GM23338 (cell line): ENCODE data around the gene UPF1. TPM values are rescaled to one million over a fixed set of nuclear protein-coding genes. Genes with fewer than 3 reads are reported as not detected.

Source experiments
- ATAC-seq: fragments of 200-7000 bp; cut with Tn5 transposase; 3 replicates; pipeline ENCODE4 v1.9.1; 2020
- DNase-seq: peaks from one replicate; pipeline ENCODE4 v3.0.0-alpha.2; 2015; ENCODE audit warnings: low spot score
- H2AFZ ChIP-seq: fragments of 200-600 bp; sonication (generic); 2 replicates; pipeline ENCODE4 v1.8.0; 2016; ENCODE audit warnings: antibody characterized with exemption, mild to moderate bottlenecking, moderate library complexity
- H3F3A ChIP-seq: fragments of 200-600 bp; sonication (generic); replicated peaks from 2 replicates; pipeline ENCODE4 v1.8.0; 2017; ENCODE audit warnings: antibody characterized with exemption, mixed run types, low read depth
- H3K27ac ChIP-seq: fragments of 200-600 bp; sonication (generic); 2 replicates; pipeline ENCODE4 v1.6.1; 2016; ENCODE audit warnings: low read depth
- H3K27me3 ChIP-seq: fragments of 200-600 bp; sonication (generic); 2 replicates; pipeline ENCODE4 v1.8.0; 2016; ENCODE audit warnings: mild to moderate bottlenecking, mixed run types, moderate library complexity; ENCODE audit not compliant: insufficient read depth
- H3K36me3 ChIP-seq: fragments of 200-600 bp; sonication (generic); 2 replicates; pipeline ENCODE4 v1.8.0; 2016; ENCODE audit warnings: mild to moderate bottlenecking; ENCODE audit not compliant: insufficient read depth
- H3K4me1 ChIP-seq: fragments of 200-600 bp; sonication (generic); 2 replicates; pipeline ENCODE4 v1.8.0; 2016; ENCODE audit warnings: mild to moderate bottlenecking, moderate library complexity; ENCODE audit not compliant: insufficient read depth
- H3K4me2 ChIP-seq: fragments of 200-600 bp; sonication (generic); 2 replicates; pipeline ENCODE4 v1.7.1; 2017; ENCODE audit warnings: mixed run types
- H3K4me3 ChIP-seq: fragments of 200-600 bp; sonication (generic); 2 replicates; pipeline ENCODE4 v1.6.1; 2016; ENCODE audit warnings: mixed run types
- H3K79me2 ChIP-seq: fragments of 200-600 bp; sonication (generic); replicated peaks from 2 replicates; pipeline ENCODE4 v1.8.0; 2017; ENCODE audit warnings: mild to moderate bottlenecking; ENCODE audit not compliant: insufficient read depth
- H3K9me2 ChIP-seq: fragments of 200-600 bp; sonication (generic); 2 replicates; pipeline ENCODE4 v1.8.0; 2017; ENCODE audit not compliant: insufficient read depth
- H4K20me1 ChIP-seq: fragments of 200-600 bp; sonication (generic); replicated peaks from 2 replicates; pipeline ENCODE4 v1.8.0; 2017; ENCODE audit warnings: mild to moderate bottlenecking; ENCODE audit not compliant: insufficient read depth
- H3K27ac Mint-ChIP-seq: 2 replicates; pipeline ENCODE4 v1.8.0; 2020; ENCODE audit warnings: inconsistent platforms, mild to moderate bottlenecking, moderate library complexity, mixed read lengths
- H3K27me3 Mint-ChIP-seq: 3 replicates; pipeline ENCODE4 v1.8.0; 2022; ENCODE audit warnings: low read depth, mild to moderate bottlenecking, moderate library complexity, mixed read lengths, inconsistent platforms; ENCODE audit not compliant: insufficient read depth, poor library complexity
- H3K36me3 Mint-ChIP-seq: 3 replicates; pipeline ENCODE4 v1.8.0; 2021; ENCODE audit warnings: low read depth, mild to moderate bottlenecking, inconsistent platforms, moderate library complexity, mixed read lengths
- H3K4me1 Mint-ChIP-seq: 3 replicates; pipeline ENCODE4 v1.8.0; 2020; ENCODE audit warnings: mild to moderate bottlenecking, inconsistent platforms, mixed read lengths
- H3K4me3 Mint-ChIP-seq: 3 replicates; pipeline ENCODE4 v1.8.0; 2021; ENCODE audit warnings: moderate library complexity, mild to moderate bottlenecking, inconsistent platforms, mixed read lengths
- H3K9me3 Mint-ChIP-seq: 3 replicates; pipeline ENCODE4 v1.8.0; 2020; ENCODE audit warnings: moderate library complexity, mild to moderate bottlenecking, inconsistent platforms, mixed read lengths
- CREB1 ChIP-seq: fragments of 250-450 bp; sonication (Bioruptor Pico); IDR thresholded peaks from 2 replicates; pipeline ENCODE4 v1.5.0; 2020; ENCODE audit warnings: low read depth, mild to moderate bottlenecking, moderate library complexity
- EZH2 ChIP-seq: fragments of 200-600 bp; sonication (generic); IDR thresholded peaks from one replicate; pipeline ENCODE4 v1.8.0; 2017; ENCODE audit warnings: antibody characterized with exemption, mild to moderate bottlenecking, low read depth; ENCODE audit not compliant: unreplicated experiment
- EZH2phosphoT487 ChIP-seq: fragments of 200-600 bp; sonication (generic); IDR thresholded peaks from one replicate; pipeline ENCODE4 v1.8.1; 2018; ENCODE audit warnings: antibody characterized with exemption; ENCODE audit not compliant: unreplicated experiment
- JUNB ChIP-seq: IDR thresholded peaks from one replicate; pipeline ENCODE4 v1.6.1; 2016; ENCODE audit warnings: antibody characterized with exemption; ENCODE audit not compliant: unreplicated experiment
- NANOG ChIP-seq: IDR thresholded peaks from 2 replicates; pipeline ENCODE4 v1.6.1; 2016; ENCODE audit warnings: antibody characterized with exemption, borderline replicate concordance
- POLR2AphosphoS5 ChIP-seq: IDR thresholded peaks from 2 replicates; pipeline ENCODE4 v1.6.1; 2016; ENCODE audit warnings: antibody characterized with exemption, low read depth
- ZNF331 ChIP-seq: fragments of 250-450 bp; sonication (Bioruptor Pico); IDR thresholded peaks from 2 replicates; pipeline ENCODE4 v1.5.0; 2020; ENCODE audit warnings: low read depth, mild to moderate bottlenecking, moderate library complexity
- polyA plus RNA-seq: library from polyadenylated mRNA; unstranded; fragments of >200 nt; fragmentation: Nextera tagmentation; extraction: Ambion mirVana; gene quantifications from 2 replicates; pipeline ENCODE4 v1.2.1, GENCODE V29; 2016
- total RNA-seq: library from RNA; depleted of rRNA; stranded (reverse); fragments of >200 nt; shearing (Covaris generic); gene quantifications from 2 replicates; pipeline ENCODE4 v1.2.3, GENCODE V29; 2014
- TF ChIP-seq, protein P1 (sequence below): fragments of 250-450 bp; sonication (Bioruptor Pico); IDR thresholded peaks from 2 replicates; pipeline ENCODE4 v1.5.0; 2020; ENCODE audit warnings: mild to moderate bottlenecking, moderate library complexity
- TF ChIP-seq, protein P2 (sequence below): IDR thresholded peaks from 2 replicates; pipeline ENCODE4 v1.6.1; 2016; ENCODE audit warnings: antibody characterized with exemption

Gene UPF1
- total and polyA plus RNA-seq, 2 experiments from 2014 or later: 13.8 to 138 TPM

DNA sequence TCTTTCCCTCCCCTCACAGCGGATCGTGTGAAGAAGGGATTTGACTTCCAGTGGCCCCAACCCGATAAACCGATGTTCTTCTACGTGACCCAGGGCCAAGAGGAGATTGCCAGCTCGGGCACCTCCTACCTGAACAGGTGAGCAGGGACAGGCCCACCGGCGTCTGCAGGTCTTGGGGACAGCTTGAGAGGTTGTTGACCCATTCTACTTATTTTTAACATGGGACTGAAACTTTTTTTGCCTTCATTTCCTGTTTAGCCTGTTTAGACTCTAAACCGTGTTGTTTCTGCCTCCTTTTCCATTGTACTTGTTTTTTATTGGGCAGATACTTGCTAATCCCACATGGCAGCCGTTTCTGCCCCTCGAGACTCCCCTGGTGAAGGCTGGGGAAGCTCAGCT, 28.5 kb downstream of the UPF1 start (continued):
- TF ChIP-seq, protein P1, sequence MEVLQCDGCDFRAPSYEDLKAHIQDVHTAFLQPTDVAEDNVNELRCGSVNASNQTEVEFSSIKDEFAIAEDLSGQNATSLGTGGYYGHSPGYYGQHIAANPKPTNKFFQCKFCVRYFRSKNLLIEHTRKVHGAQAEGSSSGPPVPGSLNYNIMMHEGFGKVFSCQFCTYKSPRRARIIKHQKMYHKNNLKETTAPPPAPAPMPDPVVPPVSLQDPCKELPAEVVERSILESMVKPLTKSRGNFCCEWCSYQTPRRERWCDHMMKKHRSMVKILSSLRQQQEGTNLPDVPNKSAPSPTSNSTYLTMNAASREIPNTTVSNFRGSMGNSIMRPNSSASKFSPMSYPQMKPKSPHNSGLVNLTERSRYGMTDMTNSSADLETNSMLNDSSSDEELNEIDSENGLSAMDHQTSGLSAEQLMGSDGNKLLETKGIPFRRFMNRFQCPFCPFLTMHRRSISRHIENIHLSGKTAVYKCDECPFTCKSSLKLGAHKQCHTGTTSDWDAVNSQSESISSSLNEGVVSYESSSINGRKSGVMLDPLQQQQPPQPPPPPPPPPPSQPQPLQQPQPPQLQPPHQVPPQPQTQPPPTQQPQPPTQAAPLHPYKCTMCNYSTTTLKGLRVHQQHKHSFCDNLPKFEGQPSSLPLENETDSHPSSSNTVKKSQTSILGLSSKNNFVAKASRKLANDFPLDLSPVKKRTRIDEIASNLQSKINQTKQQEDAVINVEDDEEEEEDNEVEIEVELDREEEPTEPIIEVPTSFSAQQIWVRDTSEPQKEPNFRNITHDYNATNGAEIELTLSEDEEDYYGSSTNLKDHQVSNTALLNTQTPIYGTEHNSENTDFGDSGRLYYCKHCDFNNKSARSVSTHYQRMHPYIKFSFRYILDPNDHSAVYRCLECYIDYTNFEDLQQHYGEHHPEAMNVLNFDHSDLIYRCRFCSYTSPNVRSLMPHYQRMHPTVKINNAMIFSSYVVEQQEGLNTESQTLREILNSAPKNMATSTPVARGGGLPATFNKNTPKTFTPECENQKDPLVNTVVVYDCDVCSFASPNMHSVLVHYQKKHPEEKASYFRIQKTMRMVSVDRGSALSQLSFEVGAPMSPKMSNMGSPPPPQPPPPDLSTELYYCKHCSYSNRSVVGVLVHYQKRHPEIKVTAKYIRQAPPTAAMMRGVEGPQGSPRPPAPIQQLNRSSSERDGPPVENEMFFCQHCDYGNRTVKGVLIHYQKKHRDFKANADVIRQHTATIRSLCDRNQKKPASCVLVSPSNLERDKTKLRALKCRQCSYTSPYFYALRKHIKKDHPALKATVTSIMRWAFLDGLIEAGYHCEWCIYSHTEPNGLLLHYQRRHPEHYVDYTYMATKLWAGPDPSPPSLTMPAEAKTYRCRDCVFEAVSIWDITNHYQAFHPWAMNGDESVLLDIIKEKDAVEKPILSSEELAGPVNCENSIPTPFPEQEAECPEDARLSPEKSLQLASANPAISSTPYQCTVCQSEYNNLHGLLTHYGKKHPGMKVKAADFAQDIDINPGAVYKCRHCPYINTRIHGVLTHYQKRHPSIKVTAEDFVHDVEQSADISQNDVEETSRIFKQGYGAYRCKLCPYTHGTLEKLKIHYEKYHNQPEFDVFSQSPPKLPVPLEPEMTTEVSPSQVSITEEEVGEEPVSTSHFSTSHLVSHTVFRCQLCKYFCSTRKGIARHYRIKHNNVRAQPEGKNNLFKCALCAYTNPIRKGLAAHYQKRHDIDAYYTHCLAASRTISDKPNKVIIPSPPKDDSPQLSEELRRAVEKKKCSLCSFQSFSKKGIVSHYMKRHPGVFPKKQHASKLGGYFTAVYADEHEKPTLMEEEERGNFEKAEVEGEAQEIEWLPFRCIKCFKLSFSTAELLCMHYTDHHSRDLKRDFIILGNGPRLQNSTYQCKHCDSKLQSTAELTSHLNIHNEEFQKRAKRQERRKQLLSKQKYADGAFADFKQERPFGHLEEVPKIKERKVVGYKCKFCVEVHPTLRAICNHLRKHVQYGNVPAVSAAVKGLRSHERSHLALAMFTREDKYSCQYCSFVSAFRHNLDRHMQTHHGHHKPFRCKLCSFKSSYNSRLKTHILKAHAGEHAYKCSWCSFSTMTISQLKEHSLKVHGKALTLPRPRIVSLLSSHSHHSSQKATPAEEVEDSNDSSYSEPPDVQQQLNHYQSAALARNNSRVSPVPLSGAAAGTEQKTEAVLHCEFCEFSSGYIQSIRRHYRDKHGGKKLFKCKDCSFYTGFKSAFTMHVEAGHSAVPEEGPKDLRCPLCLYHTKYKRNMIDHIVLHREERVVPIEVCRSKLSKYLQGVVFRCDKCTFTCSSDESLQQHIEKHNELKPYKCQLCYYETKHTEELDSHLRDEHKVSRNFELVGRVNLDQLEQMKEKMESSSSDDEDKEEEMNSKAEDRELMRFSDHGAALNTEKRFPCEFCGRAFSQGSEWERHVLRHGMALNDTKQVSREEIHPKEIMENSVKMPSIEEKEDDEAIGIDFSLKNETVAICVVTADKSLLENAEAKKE (CRISPR knock-in tag): no peak
- TF ChIP-seq EZH2: no peak
- no peak for TF ChIP-seq POLR2AphosphoS5
- TF ChIP-seq ZNF331 (CRISPR knock-in tag): no peak
- TF ChIP-seq EZH2phosphoT487: no peak
- no peak for TF ChIP-seq JUNB
- no peak for TF ChIP-seq CREB1 (CRISPR knock-in tag)
- TF ChIP-seq, protein P2, sequence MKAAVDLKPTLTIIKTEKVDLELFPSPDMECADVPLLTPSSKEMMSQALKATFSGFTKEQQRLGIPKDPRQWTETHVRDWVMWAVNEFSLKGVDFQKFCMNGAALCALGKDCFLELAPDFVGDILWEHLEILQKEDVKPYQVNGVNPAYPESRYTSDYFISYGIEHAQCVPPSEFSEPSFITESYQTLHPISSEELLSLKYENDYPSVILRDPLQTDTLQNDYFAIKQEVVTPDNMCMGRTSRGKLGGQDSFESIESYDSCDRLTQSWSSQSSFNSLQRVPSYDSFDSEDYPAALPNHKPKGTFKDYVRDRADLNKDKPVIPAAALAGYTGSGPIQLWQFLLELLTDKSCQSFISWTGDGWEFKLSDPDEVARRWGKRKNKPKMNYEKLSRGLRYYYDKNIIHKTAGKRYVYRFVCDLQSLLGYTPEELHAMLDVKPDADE: no peak

DNA sequence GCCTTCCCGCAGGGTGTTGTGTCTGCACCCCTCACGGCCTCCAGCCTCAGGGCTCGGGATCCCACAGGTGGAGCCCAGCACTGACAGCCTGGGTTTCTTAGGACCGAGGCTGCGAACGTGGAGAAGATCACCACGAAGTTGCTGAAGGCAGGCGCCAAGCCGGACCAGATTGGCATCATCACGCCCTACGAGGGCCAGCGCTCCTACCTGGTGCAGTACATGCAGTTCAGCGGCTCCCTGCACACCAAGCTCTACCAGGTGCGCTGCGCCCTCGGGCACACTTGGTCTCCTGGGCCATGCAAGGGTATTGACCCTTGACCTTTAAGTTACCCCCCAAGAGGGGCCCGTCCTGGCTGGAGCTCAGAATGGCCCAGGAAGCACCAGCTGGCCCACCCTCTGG, 29.0 kb downstream of the UPF1 start:
- Mint-ChIP-seq H3K27ac (no peak overlapping the region), H3K4me1 (no peaks in the 10 kb centered on the region; the same call in 2 of the 3 replicates), H3K36me3 (peaks cover 74% of the 10 kb centered on the region), H3K4me3 (no peak overlapping the region; the same call in 2 of the 3 replicates), H3K27me3 (no peaks in the 10 kb centered on the region), H3K9me3 (no peaks in the 10 kb centered on the region)
- Histone ChIP-seq H3K4me1 (no peaks in the 10 kb centered on the region), H3K79me2 (no peaks in the 10 kb centered on the region), H3F3A (peaks cover 12% of the 10 kb centered on the region), H3K4me3 (no peak overlapping the region), H3K36me3 (peaks cover 38% of the 10 kb centered on the region; the same call in 1 of the 2 replicates), H4K20me1 (peaks cover 12% of the 10 kb centered on the region), H3K4me2 (no peak overlapping the region), H2AFZ (no peak overlapping the region), H3K9me2 (no peaks in the 10 kb centered on the region), H3K27me3 (no peaks in the 10 kb centered on the region), H3K27ac (no peak overlapping the region)
- DNase-seq (no peak), ATAC-seq (no peak)
- no peak for TF ChIP-seq NANOG
